ENCODE measurements around the gene BCL2L2. TPM values are rescaled to one million over a fixed set of nuclear protein-coding genes. Genes with fewer than 3 reads are reported as not detected.

Gene BCL2L2
- total and polyA plus RNA-seq, 10 of the 15 experiments (the other 5 are each of a cell fraction or from before 2014, with no cell fraction given): 1.4 to 14.7 (median 7.1) TPM

DNA sequence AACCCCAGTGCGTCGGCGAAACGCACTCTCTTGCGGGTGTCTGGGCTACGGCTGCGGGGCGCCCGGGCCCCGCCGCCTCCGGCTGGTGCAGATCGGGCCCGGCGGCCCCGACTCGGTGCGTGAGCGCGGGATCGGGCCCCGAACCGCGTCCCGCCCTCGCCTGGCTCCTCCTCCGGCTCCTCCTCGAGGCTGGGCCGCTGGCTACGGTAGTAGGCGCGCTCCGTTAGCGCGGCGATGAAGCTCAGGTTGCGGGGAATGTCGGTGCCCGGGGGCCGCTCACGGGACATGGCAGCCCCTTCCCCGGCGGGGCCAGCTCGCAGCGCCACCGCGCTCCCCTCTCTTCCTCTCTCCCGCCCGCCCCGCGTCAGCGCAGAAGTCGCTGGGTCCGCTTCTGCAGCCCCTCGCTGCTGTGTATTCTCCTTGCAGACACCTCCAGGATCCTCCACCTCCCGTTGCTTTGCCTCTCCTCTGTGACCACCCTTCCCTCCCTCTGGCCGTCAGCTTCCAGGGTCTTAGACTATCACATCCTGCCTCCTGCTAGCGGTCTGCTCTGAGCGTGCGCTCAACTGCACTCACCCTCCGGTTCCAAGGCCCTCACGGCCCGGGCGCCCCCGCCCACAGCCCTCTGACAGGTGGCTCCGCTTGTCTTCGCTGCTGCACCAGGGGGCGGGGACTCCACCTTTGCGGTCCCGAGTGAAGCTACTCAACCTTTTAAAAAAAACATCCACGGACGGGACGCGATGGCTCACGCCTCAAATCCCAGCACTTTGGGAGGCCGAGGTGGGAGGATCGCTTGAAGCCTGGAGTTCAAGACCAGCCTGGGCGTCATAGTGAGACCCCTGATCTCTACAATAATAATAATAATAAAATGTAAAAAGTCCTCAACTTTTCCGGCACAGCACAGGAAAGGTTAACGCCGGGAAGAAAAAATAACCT lies 4.1 kb upstream of the BCL2L2 start, which contains the start of gene PPP1R3E (continued):
- TF ChIP-seq MEF2A (IDR thresholded peaks at IDR 0.05; ENCODE audit: insufficient read depth, low read depth, low read length) (0 out of 2 replicates have a peak, but pooled peaks have one; percentile 8), ZNF384 (IDR thresholded peaks at IDR 0.05; ENCODE audit: borderline replicate concordance, low read depth, low read length) (peak; percentile 75), SREBF1 (IDR thresholded peaks at IDR 0.05; ENCODE audit: low read length) (no peak), NRF1 (conservative IDR thresholded peaks at IDR 0.05; ENCODE audit: low read depth, low read length) (no peak), SIX5 (IDR thresholded peaks at IDR 0.05; ENCODE audit: low read depth, low read length, severe bottlenecking) (no peak), SMAD1 (IDR thresholded peaks at IDR 0.05; ENCODE audit: low read depth, partially characterized antibody) (peak; percentile 42), CREB1 (IDR thresholded peaks at IDR 0.05; ENCODE audit: low read depth) (peak; percentile 41; the same call in 1 of the 2 replicates), GATAD2B (conservative IDR thresholded peaks at IDR 0.05; ENCODE audit: low read depth) (peak; percentile 37; the same call in 1 of the 2 replicates)
- TF ChIP-seq, protein P1, sequence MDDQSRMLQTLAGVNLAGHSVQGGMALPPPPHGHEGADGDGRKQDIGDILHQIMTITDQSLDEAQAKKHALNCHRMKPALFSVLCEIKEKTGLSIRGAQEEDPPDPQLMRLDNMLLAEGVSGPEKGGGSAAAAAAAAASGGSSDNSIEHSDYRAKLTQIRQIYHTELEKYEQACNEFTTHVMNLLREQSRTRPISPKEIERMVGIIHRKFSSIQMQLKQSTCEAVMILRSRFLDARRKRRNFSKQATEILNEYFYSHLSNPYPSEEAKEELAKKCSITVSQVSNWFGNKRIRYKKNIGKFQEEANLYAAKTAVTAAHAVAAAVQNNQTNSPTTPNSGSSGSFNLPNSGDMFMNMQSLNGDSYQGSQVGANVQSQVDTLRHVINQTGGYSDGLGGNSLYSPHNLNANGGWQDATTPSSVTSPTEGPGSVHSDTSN (IDR thresholded peaks at IDR 0.05; ENCODE audit: insufficient replicate concordance, low read depth, low read length): peak; percentile 29

Measured in GM12878 (cell line).